ENCODE measurements around the gene PPP2R3B. TPM values are rescaled to one million over a fixed set of nuclear protein-coding genes. Genes with fewer than 3 reads are reported as not detected.

Gene PPP2R3B
- total RNA-seq, 1 experiment from 2014 or later, result 130 TPM

- ChIA-PET CTCF (no interaction called here), POLR2A (no interaction called here)
- H3K9me3 Mint-ChIP-seq, result no peaks in the 10 kb centered on the region
- H3K4me3 Mint-ChIP-seq, result no peak overlapping the region
- DNase-seq (ENCODE audit: low spot score) (no peak), ATAC-seq (no peak)
- H3K4me1 Mint-ChIP-seq, result no peaks in the 10 kb centered on the region
- TF ChIP-seq CTCF (IDR thresholded peaks at IDR 0.05) (no peak), NR2C2 (CRISPR knock-in tag; IDR thresholded peaks at IDR 0.05) (no peak), E2F4 (CRISPR knock-in tag; IDR thresholded peaks at IDR 0.05; ENCODE audit: borderline replicate concordance, low read depth) (no peak), SMAD3 (CRISPR knock-in tag; IDR thresholded peaks at IDR 0.05; ENCODE audit: borderline replicate concordance) (no peak), RELA (CRISPR knock-in tag; IDR thresholded peaks at IDR 0.05; ENCODE audit: borderline replicate concordance) (no peak), ATF3 (CRISPR knock-in tag; conservative IDR thresholded peaks at IDR 0.05) (no peak), TEAD1 (CRISPR knock-in tag; IDR thresholded peaks at IDR 0.05) (no peak), MAX (CRISPR knock-in tag; IDR thresholded peaks at IDR 0.05) (no peak), E2F1 (CRISPR knock-in tag; IDR thresholded peaks at IDR 0.05) (no peak), JUN (CRISPR knock-in tag; IDR thresholded peaks at IDR 0.05) (no peak)
- H3K27ac Mint-ChIP-seq, result no peak overlapping the region
- peaks cover 3% of the 10 kb centered on the region; the same call in 1 of the 2 replicates for H3K27me3 Mint-ChIP-seq (ENCODE audit: low read depth)
- peaks cover 24% of the 10 kb centered on the region for H3K36me3 Mint-ChIP-seq
These were observed 72.7 kb downstream of the PPP2R3B start for GRCh38 chrX:314049-314448.

GRCh38 chrX:313546-313945 lies 73.2 kb downstream of the PPP2R3B start:
- POLR2A ChIA-PET, result no interaction called here
- no peak for TF ChIP-seq E2F5 (CRISPR knock-in tag; IDR thresholded peaks at IDR 0.05)
- no peak for TF ChIP-seq SMAD4 (CRISPR knock-in tag; IDR thresholded peaks at IDR 0.05)
- no peak for TF ChIP-seq MAX (CRISPR knock-in tag; IDR thresholded peaks at IDR 0.05)
- TF ChIP-seq CTCF (IDR thresholded peaks at IDR 0.05), result no peak
- TF ChIP-seq ZNF281 (CRISPR knock-in tag; IDR thresholded peaks at IDR 0.05), result no peak
- no peak for TF ChIP-seq PRDM15 (CRISPR knock-in tag; IDR thresholded peaks at IDR 0.05)
- TF ChIP-seq MXD4 (CRISPR knock-in tag; IDR thresholded peaks at IDR 0.05; ENCODE audit: borderline replicate concordance), result no peak
- TF ChIP-seq FOXP1 (CRISPR knock-in tag; IDR thresholded peaks at IDR 0.05; ENCODE audit: borderline replicate concordance), result no peak
- TF ChIP-seq HMGA2 (CRISPR knock-in tag; IDR thresholded peaks at IDR 0.05), result no peak
- TF ChIP-seq TEAD1 (CRISPR knock-in tag; IDR thresholded peaks at IDR 0.05), result no peak
- no peak for TF ChIP-seq NR3C1 (CRISPR knock-in tag; conservative IDR thresholded peaks at IDR 0.05; ENCODE audit: low read depth)

More at GRCh38 chrX:313546-313945, 73.2 kb downstream of the PPP2R3B start:
- Mint-ChIP-seq H3K4me1 (no peaks in the 10 kb centered on the region), H3K36me3 (peaks cover 27% of the 10 kb centered on the region), H3K27me3 (ENCODE audit: low read depth) (peaks cover 3% of the 10 kb centered on the region; the same call in 1 of the 2 replicates), H3K9me3 (no peaks in the 10 kb centered on the region), H3K27ac (no peak overlapping the region), H3K4me3 (no peak overlapping the region)
- CTCF ChIA-PET, result no interaction called here
- no peak for ATAC-seq
- no peak for DNase-seq (ENCODE audit: low spot score)
